HCT116 (cell line): ENCODE results near the gene FAM193B. TPM values are rescaled to one million over a fixed set of nuclear protein-coding genes. Genes with fewer than 3 reads are reported as not detected.

ENCODE experiments used
- ATAC-seq: fragments of 200-7000 bp; cut with Tn5 transposase; 2 replicates; pipeline ENCODE4 v1.9.1; 2020; ENCODE audit warnings: mild to moderate bottlenecking, moderate library complexity
- BruUV-seq: library from RNA; stranded (reverse); fragments of 400-500 nt; replicated peaks from 2 replicates; lab custom pipeline; 2021; lab: Mats Ljungman, UMichigan
- CTCF ChIA-PET: fragments of 300-600 bp; sonication (Branson Sonifier 250); formaldehyde crosslinking; loops from one replicate; lab custom pipeline; 2021; ENCODE audit warnings: antibody characterized with exemption; lab: Charles Lee
- POLR2A ChIA-PET: fragments of 300-600, 350-600 bp; sonication (Branson Sonifier 250); formaldehyde crosslinking; loops from one replicate; lab custom pipeline; 2021; ENCODE audit warnings: antibody characterized with exemption; lab: Charles Lee
- RAD21 ChIA-PET, 2 experiments: fragments of 300-600 bp; sonication (Branson Sonifier 250); formaldehyde crosslinking; loops; one replicate each; lab custom pipeline; 2023; ENCODE audit warnings: low total read pairs in 2 of 2; ENCODE audit not compliant: uncharacterized antibody in 2 of 2, unreplicated experiment in 2 of 2, low non-redundant PET in 1 of 2; lab: Charles Lee
- DNase-seq: peaks from one replicate; pipeline ENCODE4 v3.0.0-alpha.2; 2010; ENCODE audit warnings: low read depth, low spot score
- H2AFZ ChIP-seq: fragments of 200-600 bp; shearing (Covaris generic), sonication (generic); 2 replicates; pipeline ENCODE4 v1.6.1; 2017; ENCODE audit warnings: low read depth, mixed run types, mixed read lengths, antibody characterized with exemption, low read length; ENCODE audit not compliant: poor library complexity, severe bottlenecking
- H3K27ac ChIP-seq: 2 replicates; pipeline ENCODE4 v1.5.1; 2012; ENCODE audit warnings: low read depth, low read length
- H3K27me3 ChIP-seq: fragments of 200-600 bp; sonication (generic); 2 replicates; pipeline ENCODE4 v1.6.1; 2016; ENCODE audit warnings: mixed run types, low read length, mixed read lengths; ENCODE audit not compliant: insufficient read depth
- H3K36me3 ChIP-seq, 2 experiments: fragments of 200-500 bp in 1 of 2; fragments of 200-600 bp in 1 of 2; sonication (Bioruptor generic) in 1 of 2; sonication (generic) in 1 of 2; 2 replicates each; pipeline versions ENCODE4 v1.5.1 to v1.6.1; 2014 to 2016; ENCODE audit warnings: low read length in 2 of 2, inconsistent platforms in 1 of 2, mixed read lengths in 1 of 2, mixed run types in 1 of 2; ENCODE audit not compliant: insufficient read depth in 2 of 2, control insufficient read depth in 1 of 2
- H3K4me1 ChIP-seq, 2 experiments: fragments of 200-600 bp in 1 of 2; sonication (generic) in 1 of 2; 2 replicates each; pipeline versions ENCODE4 v1.5.1 to v1.6.1; 2012 to 2017; ENCODE audit warnings: low read length in 2 of 2, inconsistent platforms in 1 of 2, mild to moderate bottlenecking in 1 of 2, mixed read lengths in 1 of 2, mixed run types in 1 of 2, moderate library complexity in 1 of 2; ENCODE audit not compliant: insufficient read depth in 2 of 2, control insufficient read depth in 1 of 2
- H3K4me2 ChIP-seq: fragments of 200-600 bp; sonication (generic); 2 replicates; pipeline ENCODE4 v1.6.1; 2017; ENCODE audit warnings: mixed run types, low read length, mixed read lengths
- H3K4me3 ChIP-seq, 2 experiments: fragments of 200-600 bp in 1 of 2; sonication (generic) in 1 of 2; replicated peaks in 1 of 2; 2 replicates each; pipeline ENCODE4 v1.5.1; 2011 to 2016; ENCODE audit warnings: low read length in 2 of 2, control low read depth in 1 of 2, low read depth in 1 of 2, mild to moderate bottlenecking in 1 of 2, mixed read lengths in 1 of 2, mixed run types in 1 of 2
- H3K79me2 ChIP-seq: fragments of 200-600 bp; sonication (generic); 2 replicates; pipeline ENCODE4 v1.6.1; 2017; ENCODE audit warnings: mild to moderate bottlenecking, mixed run types, low read length, moderate library complexity, mixed read lengths; ENCODE audit not compliant: insufficient read depth
- H3K9ac ChIP-seq: fragments of 200-600 bp; sonication (generic); 2 replicates; pipeline ENCODE4 v1.6.1; 2016; ENCODE audit warnings: low read length, mixed read lengths
- H3K9me2 ChIP-seq: fragments of 200-600 bp; sonication (generic), shearing (Covaris generic); 2 replicates; pipeline ENCODE4 v1.6.1; 2017; ENCODE audit warnings: mixed run types, mild to moderate bottlenecking, moderate library complexity; ENCODE audit not compliant: insufficient read depth
- H3K9me3 ChIP-seq, 2 experiments: fragments of 200-500 bp in 1 of 2; fragments of 200-600 bp in 1 of 2; sonication (Bioruptor generic) in 1 of 2; sonication (generic) in 1 of 2; 2 replicates each; pipeline ENCODE4 v1.6.1; 2014 to 2017; ENCODE audit warnings: low read length in 2 of 2, mixed read lengths in 2 of 2, inconsistent platforms in 1 of 2, low read depth in 1 of 2, mild to moderate bottlenecking in 1 of 2, mixed run types in 1 of 2, moderate library complexity in 1 of 2; ENCODE audit not compliant: control insufficient read depth in 1 of 2, insufficient read depth in 1 of 2
- H4K20me1 ChIP-seq: fragments of 200-600 bp; sonication (generic), shearing (Covaris generic); 2 replicates; pipeline ENCODE4 v1.6.1; 2017; ENCODE audit warnings: mixed run types, mild to moderate bottlenecking, moderate library complexity; ENCODE audit not compliant: insufficient read depth
- CBX3 ChIP-seq: IDR thresholded peaks from 2 replicates; pipeline ENCODE4 v1.6.1; 2012; ENCODE audit warnings: low read depth
- ELF1 ChIP-seq: IDR thresholded peaks from 2 replicates; pipeline ENCODE4 v1.6.1; 2012; ENCODE audit warnings: low read depth, borderline replicate concordance
- EZH2phosphoT487 ChIP-seq: fragments of 200-600 bp; IDR thresholded peaks from 2 replicates; pipeline ENCODE4 v1.6.1; 2018; ENCODE audit warnings: antibody characterized with exemption, borderline replicate concordance
- JUND ChIP-seq: IDR thresholded peaks from 2 replicates; pipeline ENCODE4 v1.6.1; 2012
- POLR2AphosphoS5 ChIP-seq: IDR thresholded peaks from 2 replicates; pipeline ENCODE4 v1.6.1; 2011; ENCODE audit warnings: mild to moderate bottlenecking, low read depth, low read length, moderate library complexity
- SRF ChIP-seq: IDR thresholded peaks from 2 replicates; pipeline ENCODE4 v1.6.1; 2012; ENCODE audit warnings: low read depth
- ZFX ChIP-seq: fragments of 450-650 bp; IDR thresholded peaks from 2 replicates; pipeline ENCODE4 v1.6.1; 2017
- ZNF274 ChIP-seq: fragments of 200-500 bp; sonication (Bioruptor generic); IDR thresholded peaks from 2 replicates; pipeline ENCODE4 v1.6.1; 2014; ENCODE audit warnings: mild to moderate bottlenecking, low read depth, low read length, inconsistent platforms
- intact Hi-C: fragments of 100-400 bp; cut with micrococcal nuclease; formaldehyde crosslinking; loops from 2 replicates; pipeline ENCODE4 v1.10.0; 2022
- total RNA-seq: library from RNA; stranded (reverse); gene quantifications from one replicate; pipeline ENCODE4 v1.2.1, GENCODE V29; 2021; ENCODE audit not compliant: unreplicated experiment
- TF ChIP-seq, protein P1 (sequence below): IDR thresholded peaks from 2 replicates; pipeline ENCODE4 v1.6.1; 2012
- TF ChIP-seq, protein P2 (sequence below): IDR thresholded peaks from 2 replicates; pipeline ENCODE4 v1.6.1; 2012

FAM193B gene
- total RNA-seq, 1 experiment from 2014 or later: 54.0 TPM

DNA sequence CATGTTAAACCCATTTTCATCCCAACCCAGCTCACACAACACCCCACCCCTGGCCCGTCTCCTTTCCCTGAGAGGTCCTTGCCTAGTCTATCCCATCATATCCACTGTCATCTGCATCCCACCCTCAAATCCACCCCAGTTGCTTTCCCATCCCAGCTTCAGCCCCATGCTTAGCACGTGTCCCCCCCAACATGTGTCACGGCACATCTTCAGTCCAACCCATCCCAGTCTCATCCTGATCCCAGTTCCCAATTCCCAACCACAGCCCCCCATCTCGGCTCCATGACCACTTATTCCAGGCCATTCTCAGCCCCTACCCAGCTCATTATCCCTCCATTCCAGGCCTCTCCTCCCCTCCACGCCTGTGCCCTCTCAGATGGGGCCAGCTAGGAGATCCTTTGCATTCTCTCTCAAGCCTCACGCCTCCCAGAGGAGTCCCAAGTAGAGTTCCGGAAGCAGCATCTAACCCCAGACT lies 80.3 kb downstream of the FAM193B start:
- peak overlapping the region; percentile 37 for H3K27ac ChIP-seq
- ChIA-PET POLR2A (interaction anchor here (0.9 to 2.6 kb wide), 2 partner anchors 22 to 71 kb away, joined by 3 to 8 read pairs; no protein-coding TSS in a partner anchor), CTCF (interaction anchor here (0.7 to 1.4 kb wide), 3 partner anchors 16 to 164 kb away, joined by 3 to 4 read pairs (median 3); no protein-coding TSS in a partner anchor), RAD21 (no interaction called here)
- H4K20me1 ChIP-seq: no peaks in the 10 kb centered on the region
- peaks cover 37% of the 10 kb centered on the region for H3K79me2 ChIP-seq
- ATAC-seq: no peak; the same call in 1 of the 2 replicates
- no peak for TF ChIP-seq CBX3
- TF ChIP-seq ZNF274: no peak
- no peak for TF ChIP-seq EZH2phosphoT487
- TF ChIP-seq, protein P1, sequence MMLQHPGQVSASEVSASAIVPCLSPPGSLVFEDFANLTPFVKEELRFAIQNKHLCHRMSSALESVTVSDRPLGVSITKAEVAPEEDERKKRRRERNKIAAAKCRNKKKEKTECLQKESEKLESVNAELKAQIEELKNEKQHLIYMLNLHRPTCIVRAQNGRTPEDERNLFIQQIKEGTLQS: no peak
- TF ChIP-seq ELF1: no peak
- no peak for TF ChIP-seq SRF
- TF ChIP-seq, protein P2, sequence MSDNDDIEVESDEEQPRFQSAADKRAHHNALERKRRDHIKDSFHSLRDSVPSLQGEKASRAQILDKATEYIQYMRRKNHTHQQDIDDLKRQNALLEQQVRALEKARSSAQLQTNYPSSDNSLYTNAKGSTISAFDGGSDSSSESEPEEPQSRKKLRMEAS: no peak
- no peaks in the 10 kb centered on the region for H3K9me3 ChIP-seq
- intact Hi-C loops: no loop called here
- H3K27me3 ChIP-seq: no peaks in the 10 kb centered on the region
- BruUV-seq: no TSS peak
- H3K4me2 ChIP-seq: peak overlapping the region; percentile 97
- no peak overlapping the region for H3K9ac ChIP-seq
- no peak for DNase-seq
- H2AFZ ChIP-seq: no peak overlapping the region
- no peak overlapping the region for H3K4me3 ChIP-seq
- peaks cover 0 to under 1% of the 10 kb centered on the region in 2 experiments; a peak in 1 of 4 replicates for H3K36me3 ChIP-seq
- H3K4me1 ChIP-seq: peaks cover 8 to 55% of the 10 kb centered on the region in 2 experiments; a peak in 3 of 4 replicates
- no peaks in the 10 kb centered on the region for H3K9me2 ChIP-seq

DNA sequence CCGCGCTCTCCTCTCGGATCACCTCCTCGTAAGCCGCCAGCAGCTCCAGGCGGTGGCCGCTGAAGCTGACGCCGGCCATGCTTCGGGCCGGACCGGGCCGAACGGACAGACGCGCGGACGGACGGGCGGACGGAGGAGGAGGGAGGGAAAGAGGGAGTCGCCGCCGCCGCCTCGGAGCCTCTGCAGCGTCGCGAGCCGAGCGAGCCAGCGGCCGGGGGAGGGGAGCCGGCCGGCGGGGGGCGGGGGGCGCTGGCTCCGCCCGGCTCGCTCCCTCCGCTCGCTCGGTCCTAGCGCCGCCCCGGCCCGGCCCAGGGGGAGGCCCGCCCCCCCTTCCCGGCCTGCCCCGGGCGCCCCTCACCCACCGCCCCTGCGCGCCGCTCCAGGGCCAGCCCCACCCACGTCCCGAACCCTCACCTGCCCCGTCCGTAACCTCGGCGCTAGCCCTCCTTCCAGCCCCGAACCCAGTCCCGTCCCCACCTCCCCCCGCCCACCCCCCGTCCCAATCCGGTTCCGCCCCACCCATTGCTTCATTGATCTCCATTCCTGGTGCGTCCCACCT lies 80.8 kb downstream of the FAM193B start, which contains the start of gene DBN1:
DBN1 (minus strand) TSS at position 192 of the 559 bp plus-strand sequence; CDS start at position 79, 113 bp downstream.
- ChIA-PET CTCF (interaction anchor here (0.7 to 1.4 kb wide), 3 partner anchors 16 to 163 kb away, joined by 3 to 4 read pairs (median 3); no protein-coding TSS in a partner anchor), POLR2A (interaction anchor here (0.6 to 2.6 kb wide), 4 partner anchors 15 to 70 kb away, joined by 3 to 8 read pairs (median 4); no protein-coding TSS in a partner anchor), RAD21 (no interaction called here)
- Histone ChIP-seq H3K4me1 (peaks cover 8 to 55% of the 10 kb centered on the region in 2 experiments; a peak in 3 of 4 replicates), H3K9ac (peak within 1 kb of the TSS; percentile 89), H3K4me3 (peak within 1 kb of the TSS; percentile 85 to 92), H4K20me1 (no peaks in the 10 kb centered on the region), H3K27ac (peak within 1 kb of the TSS; percentile 84), H3K36me3 (peaks cover 2 to 6% of the 10 kb centered on the region in 2 experiments; a peak in 2 of 4 replicates), H3K79me2 (peaks cover 39% of the 10 kb centered on the region), H3K9me3 (no peaks in the 10 kb centered on the region), H3K9me2 (no peaks in the 10 kb centered on the region), H3K27me3 (no peaks in the 10 kb centered on the region), H3K4me2 (peak within 1 kb of the TSS; percentile 97), H2AFZ (no peak within 1 kb of the TSS)
- no TSS peak for BruUV-seq
- ATAC-seq (peak; percentile 78), DNase-seq (no peak)
- TF ChIP-seq JUND: no peak
- peak; percentile 70 for TF ChIP-seq POLR2AphosphoS5
- 0 out of 2 replicates have a peak, but pooled peaks have one; percentile 49 for TF ChIP-seq ZFX
- intact Hi-C loops: no loop called here
